Coronary artery (tissue), 2 donors: ENCODE data around the gene GET3.
A peak's percentile ranks its signal among the peaks of the same experiment; 100 is the strongest.

Experiments used
- DNase-seq: peaks from one replicate; pipeline ENCODE4 v3.0.0-alpha.2; 2017; ENCODE audit warnings: low spot score
- H3K27ac ChIP-seq, 2 donors: fragments of 200-600 bp; sonication (generic); one replicate each; pipeline ENCODE4 v1.5.1; 2016 to 2019
- H3K4me3 ChIP-seq: fragments of 200-600 bp; sonication (generic); 2 replicates; pipeline ENCODE4 v1.5.1; 2016; ENCODE audit warnings: mild to moderate bottlenecking, moderate library complexity
- TF ChIP-seq, protein P1 (sequence below): fragments of 200-600 bp; sonication (generic); IDR thresholded peaks from one replicate; pipeline ENCODE4 v1.5.1; 2019; ENCODE audit warnings: antibody characterized with exemption

The GET3 gene

DNA sequence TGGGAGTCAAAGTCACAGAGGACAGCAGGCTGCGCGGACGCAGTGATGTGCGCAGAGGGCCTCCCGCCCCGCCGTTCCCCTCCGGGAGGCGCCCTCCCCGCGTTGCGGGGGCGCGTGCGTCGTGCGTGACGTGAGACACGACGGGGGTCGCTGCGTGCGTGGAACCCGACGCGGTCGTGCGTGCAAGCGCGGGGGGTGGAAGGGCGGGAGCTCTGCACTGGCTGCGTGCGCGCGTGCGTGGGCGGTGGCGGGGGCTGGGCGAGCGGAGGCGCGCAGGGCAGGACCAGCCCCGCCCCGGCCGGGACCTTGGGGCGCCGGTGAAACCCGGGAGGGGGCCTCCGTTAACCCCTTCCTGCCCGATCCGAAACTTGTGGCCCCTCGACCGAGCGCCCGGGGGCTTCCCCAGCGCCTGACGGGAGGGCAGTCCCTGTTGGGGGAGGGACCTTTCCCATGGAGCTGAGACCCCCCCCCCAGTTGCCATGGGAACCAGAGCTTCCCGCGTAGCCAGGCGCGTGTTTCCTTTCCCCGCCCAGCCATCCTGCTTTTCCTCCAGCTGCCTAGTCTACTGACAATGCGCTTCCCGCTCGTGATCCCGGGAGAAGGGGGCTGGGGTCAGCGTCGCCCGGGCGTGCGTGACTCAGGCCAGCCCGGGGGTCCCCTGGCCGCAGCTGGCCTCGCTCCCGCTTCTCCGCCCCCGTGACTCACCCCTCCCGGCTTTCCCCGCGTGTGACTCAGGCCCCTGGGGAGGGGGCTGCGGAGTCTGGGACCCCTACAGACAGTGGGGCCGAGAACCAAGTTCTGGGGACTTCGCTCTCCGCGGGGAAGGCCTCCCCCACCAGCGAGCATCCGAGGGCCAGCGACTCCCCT lies 45.4 kb downstream of the GET3 start:
- Histone ChIP-seq H3K4me3 (peak overlapping the region; percentile 75), H3K27ac (peak overlapping the region; percentile 97 to 99)
- DNase-seq = peak; percentile 94
- TF ChIP-seq, protein P1, sequence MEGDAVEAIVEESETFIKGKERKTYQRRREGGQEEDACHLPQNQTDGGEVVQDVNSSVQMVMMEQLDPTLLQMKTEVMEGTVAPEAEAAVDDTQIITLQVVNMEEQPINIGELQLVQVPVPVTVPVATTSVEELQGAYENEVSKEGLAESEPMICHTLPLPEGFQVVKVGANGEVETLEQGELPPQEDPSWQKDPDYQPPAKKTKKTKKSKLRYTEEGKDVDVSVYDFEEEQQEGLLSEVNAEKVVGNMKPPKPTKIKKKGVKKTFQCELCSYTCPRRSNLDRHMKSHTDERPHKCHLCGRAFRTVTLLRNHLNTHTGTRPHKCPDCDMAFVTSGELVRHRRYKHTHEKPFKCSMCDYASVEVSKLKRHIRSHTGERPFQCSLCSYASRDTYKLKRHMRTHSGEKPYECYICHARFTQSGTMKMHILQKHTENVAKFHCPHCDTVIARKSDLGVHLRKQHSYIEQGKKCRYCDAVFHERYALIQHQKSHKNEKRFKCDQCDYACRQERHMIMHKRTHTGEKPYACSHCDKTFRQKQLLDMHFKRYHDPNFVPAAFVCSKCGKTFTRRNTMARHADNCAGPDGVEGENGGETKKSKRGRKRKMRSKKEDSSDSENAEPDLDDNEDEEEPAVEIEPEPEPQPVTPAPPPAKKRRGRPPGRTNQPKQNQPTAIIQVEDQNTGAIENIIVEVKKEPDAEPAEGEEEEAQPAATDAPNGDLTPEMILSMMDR = no peak

DNA sequence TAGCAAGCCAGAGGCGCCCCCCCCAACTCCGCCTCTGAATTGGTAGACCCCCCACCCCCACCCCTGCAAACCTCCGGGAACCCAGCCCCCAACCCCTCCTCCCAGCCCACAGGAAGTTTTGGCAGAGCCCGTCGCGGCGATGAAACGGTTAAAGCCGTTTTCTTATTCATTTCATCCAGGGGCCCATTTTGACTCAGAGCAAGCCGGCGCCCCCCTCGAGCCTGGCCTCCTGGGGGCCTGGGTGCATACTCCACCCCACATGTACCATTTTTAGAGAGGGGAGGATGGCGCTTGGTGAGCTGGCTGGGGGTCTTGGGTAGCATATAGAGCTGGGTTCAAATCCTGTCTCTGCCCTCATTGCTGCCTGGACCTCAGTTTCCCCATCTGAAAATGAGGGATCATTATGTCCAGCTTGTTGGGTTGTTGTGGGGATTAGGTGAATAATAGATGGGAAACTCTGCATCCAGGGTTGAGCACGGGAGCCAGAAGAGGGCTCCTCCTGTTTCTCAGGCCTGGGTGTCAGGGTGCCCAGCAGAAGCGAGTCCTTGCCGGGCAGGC lies 46.1 kb downstream of the GET3 start:
- TF ChIP-seq, protein P1 = no peak
- H3K27ac ChIP-seq = peak overlapping the region; percentile 97 to 99
- H3K4me3 ChIP-seq = peak overlapping the region; percentile 75
- no peak for DNase-seq

DNA sequence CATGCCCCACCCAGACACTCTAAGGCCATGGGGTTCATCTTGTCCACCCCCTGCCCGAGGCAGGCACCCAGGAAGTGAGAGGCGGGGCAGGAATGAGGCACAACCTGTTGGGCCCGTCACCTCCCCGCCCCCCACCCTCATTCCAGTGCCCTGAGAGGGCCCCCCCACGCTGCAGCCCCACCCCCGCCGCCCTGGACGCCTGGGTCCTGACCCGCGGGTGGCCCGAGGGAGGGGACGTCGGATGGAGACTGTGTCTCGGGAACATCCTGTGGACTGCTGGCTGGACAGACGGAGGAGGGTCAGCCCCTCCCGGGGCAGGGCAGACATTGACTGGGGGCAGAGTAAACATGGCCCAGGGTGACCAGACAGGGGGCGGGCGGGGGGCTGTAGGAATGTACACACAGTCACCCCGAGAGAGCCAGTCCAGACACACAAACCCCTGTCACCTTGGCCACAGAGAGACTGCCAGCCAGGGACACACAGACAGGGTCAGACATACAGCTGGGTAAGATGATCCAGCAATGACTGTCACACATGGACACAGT lies 46.6 kb downstream of the GET3 start:
- TF ChIP-seq, protein P1 = no peak
- Histone ChIP-seq H3K4me3 (peak overlapping the region; percentile 75), H3K27ac (peak overlapping the region; percentile 97 to 99)
- DNase-seq = peak; percentile 88

DNA sequence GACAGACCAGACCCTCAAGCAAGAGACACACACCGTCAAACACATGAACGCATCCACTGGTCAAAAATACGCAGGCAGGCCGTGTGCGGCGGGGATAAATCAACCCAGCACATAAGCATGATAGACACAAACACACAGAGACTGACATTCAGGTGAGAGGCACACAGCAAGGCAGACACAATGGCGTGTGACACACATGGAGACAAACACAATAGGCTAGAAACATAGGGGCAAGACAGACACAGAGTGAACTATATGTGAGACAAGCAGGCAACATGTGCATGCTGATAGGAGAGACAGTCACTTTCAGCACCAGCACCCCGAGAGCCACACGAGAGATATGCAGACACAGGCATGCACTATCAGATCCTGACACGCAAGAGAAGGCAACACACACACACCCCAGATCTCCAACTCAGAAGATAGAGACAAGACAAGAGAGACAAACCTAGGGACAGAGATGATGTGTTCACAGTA lies 47.1 kb downstream of the GET3 start:
- peak overlapping the region; percentile 3 for H3K4me3 ChIP-seq
- TF ChIP-seq, protein P1 = no peak
- DNase-seq = no peak
- H3K27ac ChIP-seq = peak overlapping the region; percentile 97 to 99

DNA sequence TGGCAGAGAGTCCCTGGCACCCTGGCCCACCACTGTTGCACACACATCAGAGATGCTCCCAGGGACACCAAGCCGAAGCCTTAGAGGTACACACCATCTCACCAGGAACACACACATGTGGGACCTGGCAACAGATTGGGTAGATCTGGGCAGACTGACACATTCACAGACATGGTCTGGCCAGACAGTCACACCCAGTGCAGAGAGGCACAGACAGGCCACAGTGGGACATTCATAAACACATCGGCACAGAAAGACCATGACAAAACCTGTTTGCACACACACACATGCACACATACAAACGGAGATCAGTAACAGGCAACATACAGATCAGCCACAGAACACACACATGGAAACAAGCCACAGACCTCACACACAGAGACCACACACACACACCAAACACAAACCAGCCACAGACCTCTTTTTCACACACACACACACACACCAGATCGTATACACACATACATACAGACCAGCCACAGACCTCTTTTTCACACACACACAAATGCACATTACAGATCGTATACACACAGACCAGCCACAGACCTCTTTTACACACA lies 47.7 kb downstream of the GET3 start:
- Histone ChIP-seq H3K4me3 (peak overlapping the region; percentile 23), H3K27ac (peak overlapping the region; percentile 97 to 99)
- DNase-seq = no peak
- TF ChIP-seq, protein P1 = no peak

DNA sequence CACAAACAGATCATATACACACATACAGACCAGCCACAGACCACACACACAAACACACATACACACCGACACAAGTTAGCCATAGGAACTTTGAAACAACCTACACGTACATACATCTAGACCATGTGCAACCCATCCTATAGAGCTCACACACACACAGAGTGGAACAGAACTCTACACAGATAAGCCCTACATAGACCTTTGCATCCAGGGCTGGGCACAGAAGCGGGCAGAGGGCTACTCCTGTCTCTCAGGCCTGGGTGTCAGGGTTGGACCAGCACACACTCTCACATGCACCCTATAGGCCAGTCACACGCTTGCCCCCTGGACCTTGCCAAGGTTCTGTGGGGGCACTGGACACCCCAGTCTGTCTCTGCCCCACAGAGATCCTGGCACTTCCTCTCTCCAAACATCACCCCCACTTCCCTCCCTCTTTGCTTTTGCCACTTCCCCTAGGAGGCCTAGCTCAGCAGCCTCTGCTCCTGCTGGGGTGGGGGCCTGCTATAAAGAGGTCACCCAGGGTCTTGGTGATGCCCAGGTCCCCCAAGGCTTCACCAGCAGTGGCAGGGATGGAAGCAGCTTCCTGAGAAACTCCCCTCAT lies 48.2 kb downstream of the GET3 start:
- TF ChIP-seq, protein P1 = no peak
- H3K4me3 ChIP-seq = peak overlapping the region; percentile 23
- no peak for DNase-seq
- peak overlapping the region; percentile 97 to 99 for H3K27ac ChIP-seq
